ENCODE results near the gene HNF4A.
"Not testable (repeated sequence)": the region's sequence is repeated elsewhere in the genome, so short reads cannot be mapped to it uniquely, and the experiment has no call there.

DNA sequence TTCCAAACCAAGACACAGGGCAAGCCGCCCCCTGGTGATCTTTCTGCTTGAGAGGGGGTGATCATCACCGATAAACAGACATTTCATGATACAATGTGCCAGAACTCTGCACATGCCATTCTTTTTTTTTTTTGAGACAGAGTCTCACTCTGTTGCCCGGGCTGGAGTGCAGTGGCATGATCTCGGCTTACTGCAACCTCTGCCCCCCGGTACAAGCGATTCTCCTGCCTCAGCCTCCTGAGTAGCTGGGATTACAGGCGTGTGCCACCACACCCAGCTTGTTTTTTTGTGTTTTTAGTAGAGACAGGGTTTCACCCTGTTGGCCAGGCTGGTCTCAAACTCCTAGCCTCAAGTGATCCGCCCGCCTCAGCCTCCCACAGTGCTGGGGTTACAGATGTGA, 116.8 kb downstream of the HNF4A start:
- not testable (repeated sequence) for TF ChIP-seq NR1H2 (CRISPR knock-in tag; IDR thresholded peaks at IDR 0.05); SP1 (CRISPR knock-in tag; conservative IDR thresholded peaks at IDR 0.05); FOXK1 (CRISPR knock-in tag; IDR thresholded peaks at IDR 0.05); ZNF232 (CRISPR knock-in tag; IDR thresholded peaks at IDR 0.05); ZNF138 (CRISPR knock-in tag; conservative IDR thresholded peaks at IDR 0.05); ZNF219 (CRISPR knock-in tag; IDR thresholded peaks at IDR 0.05; ENCODE audit: borderline replicate concordance); NR3C1 (CRISPR knock-in tag; conservative IDR thresholded peaks at IDR 0.05; ENCODE audit: low read depth)
- TF ChIP-seq, protein P1, sequence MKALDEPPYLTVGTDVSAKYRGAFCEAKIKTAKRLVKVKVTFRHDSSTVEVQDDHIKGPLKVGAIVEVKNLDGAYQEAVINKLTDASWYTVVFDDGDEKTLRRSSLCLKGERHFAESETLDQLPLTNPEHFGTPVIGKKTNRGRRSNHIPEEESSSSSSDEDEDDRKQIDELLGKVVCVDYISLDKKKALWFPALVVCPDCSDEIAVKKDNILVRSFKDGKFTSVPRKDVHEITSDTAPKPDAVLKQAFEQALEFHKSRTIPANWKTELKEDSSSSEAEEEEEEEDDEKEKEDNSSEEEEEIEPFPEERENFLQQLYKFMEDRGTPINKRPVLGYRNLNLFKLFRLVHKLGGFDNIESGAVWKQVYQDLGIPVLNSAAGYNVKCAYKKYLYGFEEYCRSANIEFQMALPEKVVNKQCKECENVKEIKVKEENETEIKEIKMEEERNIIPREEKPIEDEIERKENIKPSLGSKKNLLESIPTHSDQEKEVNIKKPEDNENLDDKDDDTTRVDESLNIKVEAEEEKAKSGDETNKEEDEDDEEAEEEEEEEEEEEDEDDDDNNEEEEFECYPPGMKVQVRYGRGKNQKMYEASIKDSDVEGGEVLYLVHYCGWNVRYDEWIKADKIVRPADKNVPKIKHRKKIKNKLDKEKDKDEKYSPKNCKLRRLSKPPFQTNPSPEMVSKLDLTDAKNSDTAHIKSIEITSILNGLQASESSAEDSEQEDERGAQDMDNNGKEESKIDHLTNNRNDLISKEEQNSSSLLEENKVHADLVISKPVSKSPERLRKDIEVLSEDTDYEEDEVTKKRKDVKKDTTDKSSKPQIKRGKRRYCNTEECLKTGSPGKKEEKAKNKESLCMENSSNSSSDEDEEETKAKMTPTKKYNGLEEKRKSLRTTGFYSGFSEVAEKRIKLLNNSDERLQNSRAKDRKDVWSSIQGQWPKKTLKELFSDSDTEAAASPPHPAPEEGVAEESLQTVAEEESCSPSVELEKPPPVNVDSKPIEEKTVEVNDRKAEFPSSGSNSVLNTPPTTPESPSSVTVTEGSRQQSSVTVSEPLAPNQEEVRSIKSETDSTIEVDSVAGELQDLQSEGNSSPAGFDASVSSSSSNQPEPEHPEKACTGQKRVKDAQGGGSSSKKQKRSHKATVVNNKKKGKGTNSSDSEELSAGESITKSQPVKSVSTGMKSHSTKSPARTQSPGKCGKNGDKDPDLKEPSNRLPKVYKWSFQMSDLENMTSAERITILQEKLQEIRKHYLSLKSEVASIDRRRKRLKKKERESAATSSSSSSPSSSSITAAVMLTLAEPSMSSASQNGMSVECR (CRISPR knock-in tag; IDR thresholded peaks at IDR 0.05; ENCODE audit: borderline replicate concordance): not testable (repeated sequence)
- TF ChIP-seq, protein P2, sequence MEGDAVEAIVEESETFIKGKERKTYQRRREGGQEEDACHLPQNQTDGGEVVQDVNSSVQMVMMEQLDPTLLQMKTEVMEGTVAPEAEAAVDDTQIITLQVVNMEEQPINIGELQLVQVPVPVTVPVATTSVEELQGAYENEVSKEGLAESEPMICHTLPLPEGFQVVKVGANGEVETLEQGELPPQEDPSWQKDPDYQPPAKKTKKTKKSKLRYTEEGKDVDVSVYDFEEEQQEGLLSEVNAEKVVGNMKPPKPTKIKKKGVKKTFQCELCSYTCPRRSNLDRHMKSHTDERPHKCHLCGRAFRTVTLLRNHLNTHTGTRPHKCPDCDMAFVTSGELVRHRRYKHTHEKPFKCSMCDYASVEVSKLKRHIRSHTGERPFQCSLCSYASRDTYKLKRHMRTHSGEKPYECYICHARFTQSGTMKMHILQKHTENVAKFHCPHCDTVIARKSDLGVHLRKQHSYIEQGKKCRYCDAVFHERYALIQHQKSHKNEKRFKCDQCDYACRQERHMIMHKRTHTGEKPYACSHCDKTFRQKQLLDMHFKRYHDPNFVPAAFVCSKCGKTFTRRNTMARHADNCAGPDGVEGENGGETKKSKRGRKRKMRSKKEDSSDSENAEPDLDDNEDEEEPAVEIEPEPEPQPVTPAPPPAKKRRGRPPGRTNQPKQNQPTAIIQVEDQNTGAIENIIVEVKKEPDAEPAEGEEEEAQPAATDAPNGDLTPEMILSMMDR (IDR thresholded peaks at IDR 0.05): not testable (repeated sequence)
- TF ChIP-seq, protein P3, sequence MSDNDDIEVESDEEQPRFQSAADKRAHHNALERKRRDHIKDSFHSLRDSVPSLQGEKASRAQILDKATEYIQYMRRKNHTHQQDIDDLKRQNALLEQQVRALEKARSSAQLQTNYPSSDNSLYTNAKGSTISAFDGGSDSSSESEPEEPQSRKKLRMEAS (CRISPR knock-in tag; IDR thresholded peaks at IDR 0.05): not testable (repeated sequence)
- TF ChIP-seq, protein P4, sequence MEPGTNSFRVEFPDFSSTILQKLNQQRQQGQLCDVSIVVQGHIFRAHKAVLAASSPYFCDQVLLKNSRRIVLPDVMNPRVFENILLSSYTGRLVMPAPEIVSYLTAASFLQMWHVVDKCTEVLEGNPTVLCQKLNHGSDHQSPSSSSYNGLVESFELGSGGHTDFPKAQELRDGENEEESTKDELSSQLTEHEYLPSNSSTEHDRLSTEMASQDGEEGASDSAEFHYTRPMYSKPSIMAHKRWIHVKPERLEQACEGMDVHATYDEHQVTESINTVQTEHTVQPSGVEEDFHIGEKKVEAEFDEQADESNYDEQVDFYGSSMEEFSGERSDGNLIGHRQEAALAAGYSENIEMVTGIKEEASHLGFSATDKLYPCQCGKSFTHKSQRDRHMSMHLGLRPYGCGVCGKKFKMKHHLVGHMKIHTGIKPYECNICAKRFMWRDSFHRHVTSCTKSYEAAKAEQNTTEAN (CRISPR knock-in tag; IDR thresholded peaks at IDR 0.05): not testable (repeated sequence)
